Measurements from ENCODE around the gene SLC51A. TPM values are rescaled to one million over a fixed set of nuclear protein-coding genes. Genes with fewer than 3 reads are reported as not detected.
A peak's percentile ranks its signal among the peaks of the same experiment; 100 is the strongest.
"Not testable (repeated sequence)": the region's sequence is repeated elsewhere in the genome, so short reads cannot be mapped to it uniquely, and the experiment has no call there.

SLC51A gene
- polyA plus RNA-seq, 1 experiment, result not detected

- CTCF ChIA-PET, result interaction anchor here (1.1 kb wide), 1 partner anchor 181 kb away, joined by 4 read pairs; no protein-coding TSS in a partner anchor
- no peak for DNase-seq (ENCODE audit: low read depth)
- TF ChIP-seq CTCF (IDR thresholded peaks at IDR 0.05; ENCODE audit: insufficient read depth, low read depth, low read length), result no peak
- no peaks in the 10 kb centered on the region for H3K36me3 ChIP-seq (ENCODE audit: control insufficient read depth, insufficient read depth, low read length)
- peak overlapping the region; percentile 38 for H3K4me3 ChIP-seq (ENCODE audit: low read depth, low read length)
- H3K27me3 ChIP-seq (ENCODE audit: control insufficient read depth, insufficient read depth, low read length), result peaks cover 11% of the 10 kb centered on the region
- POLR2A ChIA-PET, result no interaction called here
These were observed 9.0 kb upstream of the SLC51A start for GRCh38 chr3:196207159-196207832.

- DNase-seq (ENCODE audit: low read depth), result no peak
- H3K4me3 ChIP-seq (ENCODE audit: low read depth, low read length), result peak overlapping the region; percentile 34
- H3K36me3 ChIP-seq (ENCODE audit: control insufficient read depth, insufficient read depth, low read length), result no peaks in the 10 kb centered on the region
- POLR2A ChIA-PET, result no interaction called here
- TF ChIP-seq CTCF (IDR thresholded peaks at IDR 0.05; ENCODE audit: insufficient read depth, low read depth, low read length), result no peak
- H3K27me3 ChIP-seq (ENCODE audit: control insufficient read depth, insufficient read depth, low read length), result peaks cover 11% of the 10 kb centered on the region
- CTCF ChIA-PET, result no interaction called here
These were observed 8.3 kb upstream of the SLC51A start for GRCh38 chr3:196207833-196208607.

GRCh38 chr3:196208942-196209695 lies 7.2 kb upstream of the SLC51A start:
- CTCF ChIA-PET, result interaction anchor here (0.5 kb wide), 1 partner anchor 518 kb away, joined by 3 read pairs; no protein-coding TSS in a partner anchor

GRCh38 chr3:196209944-196210672 lies 6.2 kb upstream of the SLC51A start:
- H3K27me3 ChIP-seq (ENCODE audit: control insufficient read depth, insufficient read depth, low read length); H3K4me3 ChIP-seq (ENCODE audit: low read depth, low read length); H3K36me3 ChIP-seq (ENCODE audit: control insufficient read depth, insufficient read depth, low read length); DNase-seq (ENCODE audit: low read depth); POLR2A ChIA-PET: not testable (repeated sequence)
- CTCF ChIA-PET, result interaction anchor here (0.5 kb wide), 1 partner anchor 519 kb away, joined by 3 read pairs; no protein-coding TSS in a partner anchor

More at GRCh38 chr3:196208942-196209695, 7.2 kb upstream of the SLC51A start:
- no peak for DNase-seq (ENCODE audit: low read depth)
- POLR2A ChIA-PET, result no interaction called here
- Histone ChIP-seq H3K4me3 (ENCODE audit: low read depth, low read length) (no peak overlapping the region), H3K27me3 (ENCODE audit: control insufficient read depth, insufficient read depth, low read length) (peaks cover 6% of the 10 kb centered on the region), H3K36me3 (ENCODE audit: control insufficient read depth, insufficient read depth, low read length) (no peaks in the 10 kb centered on the region)
- no peak for TF ChIP-seq CTCF (IDR thresholded peaks at IDR 0.05; ENCODE audit: insufficient read depth, low read depth, low read length)

- CTCF ChIA-PET, result no interaction called here
- peaks cover 6% of the 10 kb centered on the region for H3K27me3 ChIP-seq (ENCODE audit: control insufficient read depth, insufficient read depth, low read length)
- DNase-seq (ENCODE audit: low read depth), result no peak
- POLR2A ChIA-PET, result no interaction called here
- H3K36me3 ChIP-seq (ENCODE audit: control insufficient read depth, insufficient read depth, low read length), result no peaks in the 10 kb centered on the region
- TF ChIP-seq CTCF (IDR thresholded peaks at IDR 0.05; ENCODE audit: insufficient read depth, low read depth, low read length), result no peak
- H3K4me3 ChIP-seq (ENCODE audit: low read depth, low read length), result no peak within 1 kb of the TSS
These were observed 5.4 kb upstream of the SLC51A start, which contains the start of gene ZDHHC19 for GRCh38 chr3:196210673-196211556. Gene ZDHHC19 (minus strand): TSS chr3:196211400. CDS start chr3:196211315, 85 bp downstream.

Measured in BJ (cell line).